Psoas muscle (tissue), 8 donors: ENCODE measurements around the gene ABTB1. TPM values are rescaled to one million over a fixed set of nuclear protein-coding genes. Genes with fewer than 3 reads are reported as not detected.

ENCODE experiments used
- ATAC-seq, 4 donors: fragments of 200-7000 bp; cut with Tn5 transposase; one replicate each; pipeline ENCODE4 v1.9.1; 2020; ENCODE audit warnings: moderate library complexity in 3 of 4, mild to moderate bottlenecking in 2 of 4
- DNase-seq, 2 donors: peaks; one replicate each; pipeline ENCODE4 v3.0.0-alpha.2; 2020
- H3K27ac ChIP-seq: fragments of 200-600 bp; one replicate; pipeline ENCODE4 v1.8.0; 2022
- H3K27me3 ChIP-seq, 3 donors: fragments of 200-600 bp in 1 of 3; one replicate each; pipeline versions ENCODE4 v1.6.1 to v1.8.0; 2013 to 2022; ENCODE audit warnings: low read length in 2 of 3, mild to moderate bottlenecking in 2 of 3, moderate library complexity in 1 of 3; ENCODE audit not compliant: insufficient read depth in 3 of 3
- H3K36me3 ChIP-seq, 2 donors: fragments of 200-600 bp in 1 of 2; one replicate each; pipeline versions ENCODE4 v1.6.1 to v1.8.0; 2013 to 2022; ENCODE audit warnings: low read depth in 1 of 2, mild to moderate bottlenecking in 1 of 2, moderate library complexity in 1 of 2; ENCODE audit not compliant: insufficient read depth in 1 of 2
- H3K4me1 ChIP-seq: fragments of 200-600 bp; one replicate; pipeline ENCODE4 v1.8.0; 2022
- H3K4me3 ChIP-seq: fragments of 200-600 bp; one replicate; pipeline ENCODE4 v1.8.0; 2022; ENCODE audit warnings: mild to moderate bottlenecking
- H3K9me3 ChIP-seq: fragments of 200-600 bp; one replicate; pipeline ENCODE4 v1.8.0; 2022
- WGBS, 3 donors: extraction: QIAGEN DNeasy Blood & Tissue Kit; methylation state at CpG; one replicate each; pipeline versions ENCODE4 v1.1.6 to v1.1.7; 2013; 5-methylcytosine and 5-hydroxymethylcytosine counted together
- intact Hi-C, 2 donors: fragments of 100-400 bp; cut with DNase I; formaldehyde crosslinking; loops; one replicate each; pipeline versions ENCODE4 v1.11.0 to v1.14.2; 2022
- polyA plus RNA-seq, 3 donors: library from polyadenylated mRNA; stranded (reverse); fragments of 200-250 nt; gene quantifications; one replicate each; pipeline ENCODE4 v1.2.3, GENCODE V29; 2013
- total RNA-seq, 4 donors: library from RNA; stranded (reverse); fragmentation: NEBNext Ultra II Directional in 2 of 4; extraction: Animal tissue kit (Norgen Biotek cat#: 25700) in 2 of 4; gene quantifications; one replicate each; pipeline versions ENCODE4 v1.2.1 to v1.2.4, GENCODE V29; 2021 to 2023
- TF ChIP-seq, protein P1 (sequence below): fragments of 200-600 bp; IDR thresholded peaks from one replicate; pipeline ENCODE4 v1.8.0; 2022; ENCODE audit warnings: antibody characterized with exemption
- donor health status: healthy with polysubstance abuse.
- donor health status: DM: no; HTN: no; CAD: no; lungs with moderate emphysema.
- donor health status: Bipolar disorder and iron deficiency.
- donor health status: healthy.
- donor health status: DM: yes; HTN: yes; CAD: no.
- donor health status: DM: no; HTN: no; CAD: no.
- donor health status: DM: no; HTN: no; CAD: no.
- donor health status: DM: yes; HTN: yes; CAD: no.

ABTB1 gene
- total and polyA plus RNA-seq, 7 donors, result 22.8 to 34.5 (median 30.1) TPM

DNA sequence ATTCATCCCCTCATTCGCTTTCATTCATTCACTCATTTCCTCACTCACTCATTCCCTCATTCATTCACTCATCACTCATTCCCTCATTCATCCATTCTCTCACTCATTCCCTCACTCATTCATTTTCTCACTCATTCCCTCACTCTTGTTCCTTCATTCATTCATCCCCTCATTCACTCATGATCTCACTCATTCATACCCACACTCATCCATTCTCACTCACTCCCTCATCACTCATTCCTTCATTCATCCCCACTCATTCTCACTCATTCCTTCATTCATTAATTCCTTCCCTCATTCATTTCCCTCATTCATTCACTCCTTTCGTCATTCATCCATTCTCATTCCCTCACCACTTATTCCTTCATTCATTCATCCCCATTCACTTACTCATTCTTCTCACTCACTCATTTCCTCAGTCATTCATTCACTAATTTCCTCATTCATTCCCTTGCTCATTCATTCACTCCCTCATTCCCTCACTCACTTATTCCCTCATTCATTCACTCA is 14.5 kb downstream of the ABTB1 start:
- Histone ChIP-seq H3K36me3 (peaks cover 0 to 13% of the 10 kb centered on the region in 2 donors), H3K27me3 (no peaks in the 10 kb centered on the region), H3K4me1 (peaks cover 22% of the 10 kb centered on the region), H3K9me3 (no peaks in the 10 kb centered on the region), H3K27ac (no peak overlapping the region), H3K4me3 (no peak overlapping the region)
- no peak for ATAC-seq
- DNase-seq, result no peak
- TF ChIP-seq, protein P1, sequence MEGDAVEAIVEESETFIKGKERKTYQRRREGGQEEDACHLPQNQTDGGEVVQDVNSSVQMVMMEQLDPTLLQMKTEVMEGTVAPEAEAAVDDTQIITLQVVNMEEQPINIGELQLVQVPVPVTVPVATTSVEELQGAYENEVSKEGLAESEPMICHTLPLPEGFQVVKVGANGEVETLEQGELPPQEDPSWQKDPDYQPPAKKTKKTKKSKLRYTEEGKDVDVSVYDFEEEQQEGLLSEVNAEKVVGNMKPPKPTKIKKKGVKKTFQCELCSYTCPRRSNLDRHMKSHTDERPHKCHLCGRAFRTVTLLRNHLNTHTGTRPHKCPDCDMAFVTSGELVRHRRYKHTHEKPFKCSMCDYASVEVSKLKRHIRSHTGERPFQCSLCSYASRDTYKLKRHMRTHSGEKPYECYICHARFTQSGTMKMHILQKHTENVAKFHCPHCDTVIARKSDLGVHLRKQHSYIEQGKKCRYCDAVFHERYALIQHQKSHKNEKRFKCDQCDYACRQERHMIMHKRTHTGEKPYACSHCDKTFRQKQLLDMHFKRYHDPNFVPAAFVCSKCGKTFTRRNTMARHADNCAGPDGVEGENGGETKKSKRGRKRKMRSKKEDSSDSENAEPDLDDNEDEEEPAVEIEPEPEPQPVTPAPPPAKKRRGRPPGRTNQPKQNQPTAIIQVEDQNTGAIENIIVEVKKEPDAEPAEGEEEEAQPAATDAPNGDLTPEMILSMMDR, result no peak
- intact Hi-C loops, result no loop called here
- WGBS, 3 donors, result 97% methylated on average over 2 of the region's 2 CpGs

DNA sequence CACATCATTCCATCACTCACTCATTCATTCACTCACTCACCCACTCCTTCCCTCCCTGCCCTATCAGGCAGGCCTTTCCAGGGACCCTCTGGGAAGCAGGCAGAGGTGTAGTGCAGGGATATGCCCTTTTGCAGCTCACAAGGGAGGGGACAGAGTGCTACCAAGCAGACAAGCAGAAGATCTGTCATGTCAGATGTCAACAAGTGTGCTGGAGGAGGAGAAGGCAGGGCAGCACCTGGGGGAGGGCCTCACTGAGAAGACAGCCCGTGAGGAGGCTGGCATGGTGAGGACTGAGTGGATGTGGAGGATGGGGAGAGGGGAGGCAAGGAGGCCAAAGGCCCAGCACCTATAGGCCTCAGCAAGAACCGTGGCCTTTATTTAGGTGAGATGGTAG is 15.3 kb downstream of the ABTB1 start:
- no peak for DNase-seq
- intact Hi-C loops, result no loop called here
- TF ChIP-seq, protein P1, result no peak
- peak overlapping the region; percentile 85 for H3K27ac ChIP-seq
- no peak overlapping the region for H3K4me3 ChIP-seq
- H3K4me1 ChIP-seq, result peaks cover 22% of the 10 kb centered on the region
- H3K27me3 ChIP-seq, result no peaks in the 10 kb centered on the region
- ATAC-seq, result no peak
- H3K9me3 ChIP-seq, result no peaks in the 10 kb centered on the region
- peaks cover 0 to 20% of the 10 kb centered on the region in 2 donors for H3K36me3 ChIP-seq
- WGBS, 3 donors, result 28 to 32% (median 32%) methylated on average over 2 of the region's 2 CpGs

DNA sequence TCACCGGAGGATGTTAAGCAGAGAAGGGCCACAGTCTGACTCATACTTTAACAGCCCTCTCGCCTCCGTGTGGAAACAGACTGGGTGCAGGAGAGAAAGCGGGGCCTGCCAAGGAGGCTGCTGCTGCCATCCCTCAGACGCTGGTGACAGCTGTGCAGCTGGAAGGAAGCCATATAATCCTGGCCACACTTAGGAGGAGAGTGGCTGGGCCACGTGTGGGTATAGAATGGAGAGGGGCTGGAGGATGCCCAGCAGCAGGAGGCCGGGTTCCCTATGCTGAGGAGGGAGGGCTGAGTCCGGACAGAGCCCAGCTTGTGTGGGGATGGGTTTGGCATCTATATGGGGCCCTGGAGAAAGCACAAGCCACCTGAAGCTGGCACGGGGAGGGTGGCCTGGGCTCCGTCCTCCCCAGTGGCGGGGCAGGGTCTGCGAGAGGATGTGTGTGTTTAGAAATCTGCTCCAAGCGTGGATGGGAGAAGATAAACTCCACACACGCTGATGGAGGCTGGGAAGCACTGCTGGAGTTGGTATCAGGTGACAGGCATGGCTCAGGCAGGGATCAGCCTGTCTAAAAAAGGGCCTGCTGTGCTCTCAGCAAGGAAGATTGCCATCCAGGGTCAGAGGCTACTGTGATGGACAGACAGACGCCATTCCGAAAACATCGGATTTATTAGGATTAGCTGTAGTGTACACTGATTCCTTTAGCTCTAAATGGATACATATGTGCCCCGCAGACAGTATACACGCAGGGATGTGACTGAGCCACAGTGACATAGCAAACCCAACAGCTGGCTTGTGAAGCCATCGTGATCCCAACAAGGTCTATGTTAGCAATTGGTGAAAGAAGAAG is 15.9 kb downstream of the ABTB1 start:
- Histone ChIP-seq H3K9me3 (no peaks in the 10 kb centered on the region), H3K4me3 (no peak overlapping the region), H3K27me3 (no peaks in the 10 kb centered on the region), H3K36me3 (peaks cover 2 to 26% of the 10 kb centered on the region in 2 donors), H3K4me1 (peaks cover 22% of the 10 kb centered on the region), H3K27ac (peak overlapping the region; percentile 85)
- DNase-seq (peak; percentile 60 to 86), ATAC-seq (peak; percentile 87 to 92 (median 90))
- TF ChIP-seq, protein P1, result no peak
- intact Hi-C loops, result no loop called here
- 30 to 41% (median 33%) methylated on average over 20 of the region's 20 CpGs for WGBS, 3 donors

DNA sequence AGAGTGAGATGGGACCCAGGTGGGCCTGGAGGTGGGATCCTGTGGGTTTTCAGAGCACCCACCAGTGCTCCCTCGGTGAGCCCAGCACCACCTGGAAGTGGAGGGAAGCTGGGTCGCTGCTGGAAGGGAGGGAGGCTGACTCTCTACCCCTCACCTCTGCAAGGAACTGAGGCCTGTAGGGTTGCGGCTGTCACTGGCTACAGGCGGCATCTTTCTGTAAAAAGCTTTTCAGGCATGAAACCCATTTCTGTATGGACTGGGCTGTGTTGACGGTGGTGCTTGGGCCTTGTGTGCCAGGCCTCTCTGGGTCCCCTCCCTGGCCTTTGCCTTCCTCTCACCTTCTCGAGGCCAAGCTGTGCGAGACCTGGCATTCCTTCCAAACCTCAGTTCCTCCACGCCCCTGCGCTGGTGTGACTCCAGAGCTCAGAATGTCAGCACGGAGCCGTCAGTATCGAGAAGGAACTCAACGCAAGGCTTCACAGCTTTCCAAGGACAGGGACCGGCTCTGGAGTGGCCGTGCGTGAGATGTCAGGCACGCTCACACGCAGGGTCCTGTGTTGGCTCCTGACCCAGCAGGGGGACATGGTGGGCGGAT is 16.6 kb downstream of the ABTB1 start:
- peaks cover 22% of the 10 kb centered on the region for H3K4me1 ChIP-seq
- intact Hi-C loops, result no loop called here
- WGBS, 3 donors, result 80 to 90% (median 83%) methylated on average over 18 to 19 of the region's 19 CpGs
- no peak for ATAC-seq
- H3K4me3 ChIP-seq, result no peak overlapping the region
- TF ChIP-seq, protein P1, result no peak
- H3K36me3 ChIP-seq, result peaks cover 4 to 30% of the 10 kb centered on the region in 2 donors
- peak in 1 of 2 donors; percentile 48 for DNase-seq
- no peaks in the 10 kb centered on the region for H3K27me3 ChIP-seq
- H3K9me3 ChIP-seq, result no peaks in the 10 kb centered on the region
- H3K27ac ChIP-seq, result peak overlapping the region; percentile 85
